Measurements from ENCODE around the gene WASF2. TPM values are rescaled to one million over a fixed set of nuclear protein-coding genes. Genes with fewer than 3 reads are reported as not detected.
A peak's percentile ranks its signal among the peaks of the same experiment; 100 is the strongest.
"Not testable (repeated sequence)": the region's sequence is repeated elsewhere in the genome, so short reads cannot be mapped to it uniquely, and the experiment has no call there.

Gene WASF2
- total RNA-seq, 1 donor from 2014 or later = 22.1 TPM

- H3K4me3 ChIP-seq (ENCODE audit: low read depth, low read length) = no peak overlapping the region
- no peaks in the 10 kb centered on the region for H3K27me3 ChIP-seq (ENCODE audit: control insufficient read depth, insufficient read depth, low read length)
- TF ChIP-seq, protein P1, sequence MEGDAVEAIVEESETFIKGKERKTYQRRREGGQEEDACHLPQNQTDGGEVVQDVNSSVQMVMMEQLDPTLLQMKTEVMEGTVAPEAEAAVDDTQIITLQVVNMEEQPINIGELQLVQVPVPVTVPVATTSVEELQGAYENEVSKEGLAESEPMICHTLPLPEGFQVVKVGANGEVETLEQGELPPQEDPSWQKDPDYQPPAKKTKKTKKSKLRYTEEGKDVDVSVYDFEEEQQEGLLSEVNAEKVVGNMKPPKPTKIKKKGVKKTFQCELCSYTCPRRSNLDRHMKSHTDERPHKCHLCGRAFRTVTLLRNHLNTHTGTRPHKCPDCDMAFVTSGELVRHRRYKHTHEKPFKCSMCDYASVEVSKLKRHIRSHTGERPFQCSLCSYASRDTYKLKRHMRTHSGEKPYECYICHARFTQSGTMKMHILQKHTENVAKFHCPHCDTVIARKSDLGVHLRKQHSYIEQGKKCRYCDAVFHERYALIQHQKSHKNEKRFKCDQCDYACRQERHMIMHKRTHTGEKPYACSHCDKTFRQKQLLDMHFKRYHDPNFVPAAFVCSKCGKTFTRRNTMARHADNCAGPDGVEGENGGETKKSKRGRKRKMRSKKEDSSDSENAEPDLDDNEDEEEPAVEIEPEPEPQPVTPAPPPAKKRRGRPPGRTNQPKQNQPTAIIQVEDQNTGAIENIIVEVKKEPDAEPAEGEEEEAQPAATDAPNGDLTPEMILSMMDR (IDR thresholded peaks at IDR 0.05; ENCODE audit: insufficient read depth, low read length, severe bottlenecking) = no peak
- peaks cover 1% of the 10 kb centered on the region for H3K36me3 ChIP-seq (ENCODE audit: control insufficient read depth, insufficient read depth, low read length)
- DNase-seq (ENCODE audit: low read depth) (no peak), FAIRE-seq (no peak)
These were observed 18.5 kb downstream of the WASF2 start for GRCh38 chr1:27471477-27471876.

DNA sequence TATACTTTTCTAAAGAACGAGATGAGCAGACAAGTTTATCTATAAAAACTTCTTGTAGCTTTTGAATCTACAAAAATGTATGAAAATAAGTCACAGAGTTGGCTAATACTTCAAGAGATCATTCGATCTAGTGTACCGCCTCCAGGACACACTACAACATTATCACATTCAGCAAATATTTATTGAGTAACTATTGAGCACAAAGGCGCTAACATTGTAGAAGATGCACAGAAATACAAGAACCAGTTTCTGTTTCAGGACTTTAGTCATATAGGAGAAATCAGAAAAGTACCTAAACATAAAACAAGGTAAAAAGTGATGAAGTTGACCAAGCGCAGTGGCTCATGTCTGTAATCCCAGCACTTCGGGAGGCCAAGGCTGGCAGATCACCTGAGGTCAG, 20.6 kb downstream of the WASF2 start:
- FAIRE-seq (no peak), DNase-seq (ENCODE audit: low read depth) (no peak)
- H3K27me3 ChIP-seq (ENCODE audit: control insufficient read depth, insufficient read depth, low read length) = no peaks in the 10 kb centered on the region
- no peak overlapping the region for H3K4me3 ChIP-seq (ENCODE audit: low read depth, low read length)
- peaks cover 1% of the 10 kb centered on the region for H3K36me3 ChIP-seq (ENCODE audit: control insufficient read depth, insufficient read depth, low read length)
- TF ChIP-seq, protein P1 (IDR thresholded peaks at IDR 0.05; ENCODE audit: insufficient read depth, low read length, severe bottlenecking) = no peak

- H3K36me3 ChIP-seq (ENCODE audit: control insufficient read depth, insufficient read depth, low read length); H3K27me3 ChIP-seq (ENCODE audit: control insufficient read depth, insufficient read depth, low read length); H3K4me3 ChIP-seq (ENCODE audit: low read depth, low read length); FAIRE-seq; DNase-seq (ENCODE audit: low read depth): not testable (repeated sequence)
These were observed 21.6 kb downstream of the WASF2 start for GRCh38 chr1:27468378-27468777.

- TF ChIP-seq, protein P1 (IDR thresholded peaks at IDR 0.05; ENCODE audit: insufficient read depth, low read length, severe bottlenecking) = no peak
- FAIRE-seq = no peak
- no peaks in the 10 kb centered on the region for H3K27me3 ChIP-seq (ENCODE audit: control insufficient read depth, insufficient read depth, low read length)
- no peak for DNase-seq (ENCODE audit: low read depth)
- H3K36me3 ChIP-seq (ENCODE audit: control insufficient read depth, insufficient read depth, low read length) = peaks cover 1% of the 10 kb centered on the region
- no peak overlapping the region for H3K4me3 ChIP-seq (ENCODE audit: low read depth, low read length)
These were observed 24.9 kb downstream of the WASF2 start for GRCh38 chr1:27464926-27465647.

- not testable (repeated sequence) for H3K36me3 ChIP-seq (ENCODE audit: control insufficient read depth, insufficient read depth, low read length); H3K27me3 ChIP-seq (ENCODE audit: control insufficient read depth, insufficient read depth, low read length); FAIRE-seq; H3K4me3 ChIP-seq (ENCODE audit: low read depth, low read length)
- DNase-seq (ENCODE audit: low read depth) = peak; percentile 56
These were observed 26.1 kb downstream of the WASF2 start for GRCh38 chr1:27463916-27464315.

GRCh38 chr1:27458521-27458920, 31.4 kb downstream of the WASF2 start:
- not testable (repeated sequence) for H3K27me3 ChIP-seq (ENCODE audit: control insufficient read depth, insufficient read depth, low read length); FAIRE-seq; H3K36me3 ChIP-seq (ENCODE audit: control insufficient read depth, insufficient read depth, low read length); H3K4me3 ChIP-seq (ENCODE audit: low read depth, low read length); DNase-seq (ENCODE audit: low read depth)

GRCh38 chr1:27455139-27455811, 34.7 kb downstream of the WASF2 start:
- DNase-seq (ENCODE audit: low read depth) = peak; percentile 71
- Histone ChIP-seq H3K4me3 (ENCODE audit: low read depth, low read length) (no peak overlapping the region), H3K27me3 (ENCODE audit: control insufficient read depth, insufficient read depth, low read length) (no peaks in the 10 kb centered on the region), H3K36me3 (ENCODE audit: control insufficient read depth, insufficient read depth, low read length) (no peaks in the 10 kb centered on the region)
- TF ChIP-seq, protein P1 (IDR thresholded peaks at IDR 0.05; ENCODE audit: insufficient read depth, low read length, severe bottlenecking) = no peak
- FAIRE-seq = no peak

Data from bronchial epithelial cell (primary cell).